ENCODE results near the gene PTPRN2.

The PTPRN2 gene

GRCh38 chr7:157770716-157771320 lies 816.8 kb downstream of the PTPRN2 start:
- DNase-seq (ENCODE audit: low read depth): no peak

- no peak for DNase-seq (ENCODE audit: low read depth)
Observed at GRCh38 chr7:157769526-157770215, 818.0 kb downstream of the PTPRN2 start.

GRCh38 chr7:157769086-157769485 lies 818.5 kb downstream of the PTPRN2 start:
- DNase-seq (ENCODE audit: low read depth): no peak

- DNase-seq (ENCODE audit: low read depth): no peak
Observed at GRCh38 chr7:157768198-157768597, 819.4 kb downstream of the PTPRN2 start.

GRCh38 chr7:157767506-157768197 lies 820.0 kb downstream of the PTPRN2 start:
- no peak for DNase-seq (ENCODE audit: low read depth)

DNA sequence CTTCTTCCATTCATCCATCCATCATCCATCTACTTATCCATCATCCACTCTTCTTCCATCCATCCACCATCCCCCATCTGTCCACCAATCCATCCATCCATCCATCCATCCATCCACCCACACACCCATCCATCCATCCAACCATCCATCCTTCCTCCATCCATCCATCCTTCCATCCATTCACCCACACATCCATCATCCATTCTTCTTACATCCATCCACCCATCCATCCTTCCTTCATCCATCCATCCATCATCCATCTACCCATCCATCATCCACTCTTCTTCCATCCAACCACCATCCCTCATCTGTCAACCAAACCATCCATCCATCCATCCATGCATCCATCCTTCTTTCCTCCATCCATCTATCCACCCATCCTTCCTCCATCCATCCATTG lies 821.5 kb downstream of the PTPRN2 start:
- DNase-seq (ENCODE audit: low read depth): no peak

GRCh38 chr7:157764946-157765537 lies 822.6 kb downstream of the PTPRN2 start:
- no peak for DNase-seq (ENCODE audit: low read depth)

DNA sequence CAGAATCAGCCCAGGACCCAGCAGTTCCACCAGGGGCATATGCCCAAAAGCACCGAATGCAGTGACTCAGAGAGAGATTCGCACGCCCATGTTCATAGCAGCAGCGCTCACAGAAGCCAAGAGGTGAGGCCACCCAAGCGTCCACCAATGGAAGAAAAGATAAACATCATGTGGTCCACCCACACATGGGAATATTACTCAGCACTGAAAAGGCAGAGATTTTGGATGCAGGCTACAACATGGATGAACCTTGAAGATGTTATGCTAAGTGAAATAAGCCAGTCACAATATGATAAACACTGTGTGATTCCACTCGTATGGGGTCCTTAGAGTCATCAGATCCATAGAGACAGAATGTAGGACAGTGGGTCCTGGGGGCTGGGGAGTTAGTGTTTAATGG lies 823.4 kb downstream of the PTPRN2 start:
- no peak for DNase-seq (ENCODE audit: low read depth)

DNA sequence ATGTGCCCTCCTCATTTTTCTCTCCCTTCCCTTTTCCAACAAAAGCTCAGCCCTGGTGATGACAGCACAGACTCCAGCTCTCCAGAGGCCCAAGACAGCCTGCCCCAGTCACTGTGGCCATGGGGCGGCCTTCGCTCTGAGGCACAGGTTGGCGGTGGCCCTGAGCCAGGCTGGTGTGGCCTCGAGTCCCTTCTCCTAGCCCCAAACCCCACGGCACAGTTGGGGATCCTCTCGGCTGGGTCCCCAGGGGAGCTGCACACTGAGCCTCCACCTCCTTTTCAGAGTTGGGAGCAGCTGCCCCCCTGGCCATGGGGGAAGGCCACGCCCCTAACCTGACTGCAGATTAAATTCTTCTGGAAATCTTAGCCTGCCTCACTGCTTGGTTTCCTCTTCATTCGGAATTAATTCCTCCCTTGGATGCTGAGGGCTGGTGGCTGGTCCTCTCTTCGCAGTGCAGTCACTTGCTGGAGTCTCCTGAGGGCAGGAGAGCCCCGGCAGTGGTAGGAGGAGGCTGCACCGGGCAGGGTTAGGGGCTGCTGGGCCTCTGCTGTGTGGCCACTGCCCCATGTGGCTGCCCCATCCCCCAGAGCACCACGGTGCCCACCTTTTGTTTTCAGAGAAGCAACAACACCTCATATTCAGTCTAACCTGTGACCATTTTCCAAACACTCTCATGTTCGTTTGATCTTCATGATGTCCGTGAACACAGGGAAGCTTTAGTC lies 824.2 kb downstream of the PTPRN2 start:
- no peak for DNase-seq (ENCODE audit: low read depth)

DNA sequence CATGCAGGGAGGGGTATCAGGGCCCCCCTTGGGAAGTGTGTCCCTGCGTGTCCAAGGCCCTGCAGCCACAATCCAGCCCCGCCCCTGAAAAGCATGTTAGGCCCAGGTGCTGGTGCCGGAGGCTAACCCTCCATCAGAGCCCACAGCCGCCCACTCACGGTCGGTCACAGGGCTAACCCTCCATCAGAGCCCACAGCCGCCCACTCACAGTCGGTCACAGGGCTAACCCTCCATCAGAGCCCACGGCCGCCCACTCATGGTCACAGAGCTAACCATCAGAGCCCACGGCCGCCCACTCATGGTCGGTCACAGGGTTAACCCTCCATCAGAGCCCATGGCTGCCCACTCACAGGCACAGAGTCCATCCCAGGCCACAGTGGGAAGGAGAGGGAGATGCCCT lies 824.8 kb downstream of the PTPRN2 start:
- no peak for DNase-seq (ENCODE audit: low read depth)

DNA sequence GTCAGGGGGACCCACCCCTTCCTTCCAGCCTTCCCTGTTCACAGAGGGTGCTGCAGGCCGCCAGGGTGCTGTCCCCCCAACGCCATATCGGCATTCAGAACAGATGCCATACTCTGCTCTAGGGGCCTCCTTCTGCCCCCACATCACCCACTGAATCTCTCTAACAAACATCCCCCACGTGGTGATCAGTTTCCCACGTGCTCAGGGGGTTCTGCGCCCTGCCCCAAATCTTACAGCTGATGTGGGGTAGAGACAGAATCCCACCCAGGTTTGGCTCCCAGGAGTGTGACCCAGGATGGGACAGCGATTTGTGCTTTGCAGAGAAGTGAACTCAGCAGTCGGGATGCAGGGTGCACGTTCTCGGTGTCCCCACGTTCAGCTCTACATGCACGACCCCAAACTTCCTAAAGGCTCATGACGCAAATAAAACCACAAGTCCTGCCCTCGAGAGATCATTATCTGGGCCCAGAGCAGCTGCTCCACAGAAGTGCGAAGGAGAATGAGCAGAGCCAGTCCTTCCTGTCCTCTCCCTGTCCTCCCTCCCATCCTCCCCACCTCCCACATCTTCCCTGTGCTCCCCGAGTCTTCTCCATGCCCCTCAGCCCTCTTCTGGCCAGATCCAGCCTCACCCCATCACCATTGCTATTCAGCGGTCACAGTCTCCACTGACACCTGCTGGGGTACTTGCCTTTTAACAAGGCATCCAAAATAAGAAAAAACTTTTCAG lies 827.5 kb downstream of the PTPRN2 start:
- DNase-seq (ENCODE audit: low read depth): no peak

- DNase-seq (ENCODE audit: low read depth): no peak
Observed at GRCh38 chr7:157759246-157759805, 828.3 kb downstream of the PTPRN2 start.

- no peak for DNase-seq (ENCODE audit: low read depth)
Observed at GRCh38 chr7:157758468-157759245, 829.0 kb downstream of the PTPRN2 start.

DNA sequence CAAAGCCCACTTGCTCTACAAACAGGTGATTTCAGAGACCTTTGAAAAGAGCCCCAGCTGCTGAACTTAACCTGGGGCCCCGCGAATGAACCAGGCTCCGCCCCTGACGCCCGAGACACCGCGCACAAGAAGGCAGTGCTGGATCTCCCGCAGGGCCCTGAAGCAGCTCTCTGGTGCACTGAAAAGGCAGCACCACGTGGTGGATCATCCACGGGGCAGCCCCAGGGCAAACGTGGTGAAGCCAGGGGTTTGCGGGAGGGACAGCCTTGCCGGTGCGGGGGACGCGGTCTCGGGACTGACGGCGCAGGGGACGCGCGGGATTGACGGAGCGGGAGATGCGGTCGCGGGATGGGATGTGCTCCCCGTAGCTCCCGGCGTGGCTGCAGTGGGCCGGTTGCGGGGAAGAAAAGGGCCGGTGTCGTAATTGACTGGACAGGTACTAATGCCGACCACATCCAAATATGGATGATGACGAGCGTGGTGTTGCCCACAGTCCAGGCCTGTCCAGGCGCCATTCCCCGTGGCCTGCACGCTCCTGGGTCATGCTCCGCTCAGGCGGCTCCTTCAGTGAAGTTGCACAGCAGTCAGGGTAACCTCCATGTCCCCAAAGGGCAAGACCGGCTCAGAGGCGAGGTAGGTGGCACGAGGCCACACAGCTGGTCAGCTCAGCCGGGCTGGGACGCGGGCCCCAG lies 829.7 kb downstream of the PTPRN2 start:
- DNase-seq (ENCODE audit: low read depth): no peak

DNA sequence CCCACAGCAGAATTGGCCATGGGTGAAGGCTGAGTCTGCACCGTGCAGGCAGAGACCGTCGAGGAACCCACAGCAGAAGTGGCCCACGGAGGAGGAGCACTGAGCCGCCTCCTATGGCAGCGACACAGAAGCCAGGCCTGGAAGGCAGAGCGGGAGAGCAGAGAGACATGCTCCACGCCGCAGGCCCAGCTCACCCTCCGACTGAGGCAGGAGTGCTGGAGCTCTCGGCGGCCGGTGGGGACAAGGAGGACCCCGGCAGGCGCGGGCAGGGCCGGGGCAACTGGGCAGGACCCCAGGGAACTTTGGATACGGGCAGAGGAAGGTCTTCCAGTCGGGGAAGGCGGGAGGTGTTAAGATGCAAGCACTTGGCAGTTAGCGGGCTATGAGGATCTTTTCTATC lies 830.4 kb downstream of the PTPRN2 start:
- DNase-seq (ENCODE audit: low read depth): no peak

GRCh38 chr7:157755741-157756140 lies 831.9 kb downstream of the PTPRN2 start:
- no peak for DNase-seq (ENCODE audit: low read depth)

DNA sequence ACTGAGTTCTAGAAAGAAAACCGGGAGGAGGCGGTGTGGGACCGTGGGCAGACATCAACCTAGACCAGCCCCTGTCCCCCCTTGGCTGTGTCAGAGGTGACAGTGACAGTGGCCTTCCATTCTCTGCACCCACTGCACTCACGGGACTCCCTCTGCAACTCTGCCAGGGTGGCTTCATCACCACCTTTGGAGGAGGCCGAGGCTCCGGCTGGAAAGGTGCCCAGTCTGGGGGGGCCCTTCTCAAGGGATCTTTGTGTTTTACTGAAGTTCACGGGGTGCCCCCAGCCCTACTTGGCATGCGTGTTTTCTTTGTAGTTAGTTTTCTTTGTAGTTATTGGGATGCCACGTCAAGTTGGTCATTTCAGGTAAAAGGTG lies 833.2 kb downstream of the PTPRN2 start:
- no peak for DNase-seq (ENCODE audit: low read depth)

GRCh38 chr7:157753713-157754415 lies 833.8 kb downstream of the PTPRN2 start:
- DNase-seq (ENCODE audit: low read depth): no peak

DNA sequence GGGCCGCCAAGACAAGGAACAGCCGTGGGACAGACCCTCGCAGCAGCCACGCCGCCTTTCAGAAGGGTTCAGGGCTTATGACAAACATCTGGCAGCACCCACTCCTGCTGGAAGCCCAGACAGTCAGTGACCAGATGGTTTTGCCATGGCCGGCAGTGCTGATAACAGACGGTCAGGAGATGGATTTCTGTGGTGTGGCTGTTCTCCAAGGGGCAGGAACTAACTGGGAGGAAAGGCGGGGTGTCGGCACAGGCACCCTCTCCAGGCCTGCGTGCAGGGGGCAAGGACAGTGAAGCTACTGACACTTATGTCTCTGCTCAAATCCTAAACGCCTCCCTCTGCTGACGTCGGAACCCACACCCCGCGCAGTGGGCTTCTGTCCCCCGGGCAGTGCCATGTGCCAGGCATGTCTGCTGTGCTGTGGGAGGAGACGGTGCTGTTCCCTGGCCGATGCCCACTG lies 834.8 kb downstream of the PTPRN2 start:
- DNase-seq (ENCODE audit: low read depth): no peak
